Measurements from ENCODE around the gene GPR62.

The GPR62 gene

GRCh38 chr3:51999846-52000245 is 44.7 kb downstream of the GPR62 start:
- DNase-seq (ENCODE audit: low spot score in 2 of 2) (no peak), ATAC-seq (replicated peaks; ENCODE audit: extremely low read depth, poor library complexity, severe bottlenecking) (no peak)
- Mint-ChIP-seq H3K27me3 (no peaks in the 10 kb centered on the region), H3K9me3 (no peaks in the 10 kb centered on the region), H3K4me3 (no peak overlapping the region), H3K4me1 (peaks cover 19% of the 10 kb centered on the region), H3K27ac (ENCODE audit: low read depth) (no peak overlapping the region), H3K36me3 (ENCODE audit: insufficient read depth) (peaks cover 4% of the 10 kb centered on the region)

GRCh38 chr3:52001443-52001974 is 46.3 kb downstream of the GPR62 start:
- Mint-ChIP-seq H3K27me3 (no peaks in the 10 kb centered on the region), H3K9me3 (no peaks in the 10 kb centered on the region), H3K4me1 (peaks cover 9% of the 10 kb centered on the region), H3K36me3 (ENCODE audit: insufficient read depth) (no peaks in the 10 kb centered on the region), H3K4me3 (no peak overlapping the region), H3K27ac (ENCODE audit: low read depth) (no peak overlapping the region)
- ATAC-seq (replicated peaks; ENCODE audit: extremely low read depth, poor library complexity, severe bottlenecking) = peak; percentile 98
- DNase-seq (ENCODE audit: low spot score in 2 of 2) = peak; percentile 81 to 86

- no peaks in the 10 kb centered on the region for H3K9me3 Mint-ChIP-seq
- no peak overlapping the region for H3K4me3 Mint-ChIP-seq
- ATAC-seq (replicated peaks; ENCODE audit: extremely low read depth, poor library complexity, severe bottlenecking) (no peak), DNase-seq (ENCODE audit: low spot score in 2 of 2) (no peak)
- no peaks in the 10 kb centered on the region for H3K27me3 Mint-ChIP-seq
- peaks cover 9% of the 10 kb centered on the region for H3K4me1 Mint-ChIP-seq
- no peaks in the 10 kb centered on the region for H3K36me3 Mint-ChIP-seq (ENCODE audit: insufficient read depth)
- no peak overlapping the region for H3K27ac Mint-ChIP-seq (ENCODE audit: low read depth)
Measured at GRCh38 chr3:52002748-52003147, 47.6 kb downstream of the GPR62 start.

GRCh38 chr3:52004163-52004787 is 49.1 kb downstream of the GPR62 start:
- H3K9me3 Mint-ChIP-seq = no peaks in the 10 kb centered on the region
- no peak overlapping the region for H3K4me3 Mint-ChIP-seq
- DNase-seq (ENCODE audit: low spot score in 2 of 2) = no peak
- no peaks in the 10 kb centered on the region for H3K36me3 Mint-ChIP-seq (ENCODE audit: insufficient read depth)
- H3K4me1 Mint-ChIP-seq = peaks cover 9% of the 10 kb centered on the region
- H3K27ac Mint-ChIP-seq (ENCODE audit: low read depth) = no peak overlapping the region
- ATAC-seq (replicated peaks; ENCODE audit: extremely low read depth, poor library complexity, severe bottlenecking) = no peak
- H3K27me3 Mint-ChIP-seq = no peaks in the 10 kb centered on the region

- H3K27me3 Mint-ChIP-seq = no peaks in the 10 kb centered on the region
- H3K36me3 Mint-ChIP-seq (ENCODE audit: insufficient read depth) = no peaks in the 10 kb centered on the region
- DNase-seq (ENCODE audit: low spot score in 2 of 2) (no peak), ATAC-seq (replicated peaks; ENCODE audit: extremely low read depth, poor library complexity, severe bottlenecking) (no peak)
- H3K4me3 Mint-ChIP-seq = no peak overlapping the region
- no peaks in the 10 kb centered on the region for H3K9me3 Mint-ChIP-seq
- peaks cover 9% of the 10 kb centered on the region for H3K4me1 Mint-ChIP-seq
- peak overlapping the region; percentile 20 for H3K27ac Mint-ChIP-seq (ENCODE audit: low read depth)
Measured at GRCh38 chr3:52004906-52005395, 49.8 kb downstream of the GPR62 start.

- Mint-ChIP-seq H3K4me3 (no peak overlapping the region), H3K4me1 (peaks cover 9% of the 10 kb centered on the region), H3K9me3 (no peaks in the 10 kb centered on the region), H3K27me3 (no peaks in the 10 kb centered on the region), H3K27ac (ENCODE audit: low read depth) (peak overlapping the region; percentile 20), H3K36me3 (ENCODE audit: insufficient read depth) (no peaks in the 10 kb centered on the region)
- no peak for DNase-seq (ENCODE audit: low spot score in 2 of 2)
- ATAC-seq (replicated peaks; ENCODE audit: extremely low read depth, poor library complexity, severe bottlenecking) = no peak
Measured at GRCh38 chr3:52005571-52005986, 50.4 kb downstream of the GPR62 start.

GRCh38 chr3:52006017-52006819 is 51.0 kb downstream of the GPR62 start:
- Mint-ChIP-seq H3K27me3 (no peaks in the 10 kb centered on the region), H3K36me3 (ENCODE audit: insufficient read depth) (no peaks in the 10 kb centered on the region), H3K4me1 (peaks cover 9% of the 10 kb centered on the region), H3K27ac (ENCODE audit: low read depth) (no peak overlapping the region), H3K4me3 (no peak overlapping the region), H3K9me3 (no peaks in the 10 kb centered on the region)
- ATAC-seq (replicated peaks; ENCODE audit: extremely low read depth, poor library complexity, severe bottlenecking) (no peak), DNase-seq (ENCODE audit: low spot score in 2 of 2) (no peak)

GRCh38 chr3:52006820-52007133 is 51.6 kb downstream of the GPR62 start:
- no peaks in the 10 kb centered on the region for H3K36me3 Mint-ChIP-seq (ENCODE audit: insufficient read depth)
- no peak overlapping the region for H3K27ac Mint-ChIP-seq (ENCODE audit: low read depth)
- no peak overlapping the region for H3K4me3 Mint-ChIP-seq
- H3K4me1 Mint-ChIP-seq = peaks cover 3% of the 10 kb centered on the region
- no peaks in the 10 kb centered on the region for H3K9me3 Mint-ChIP-seq
- ATAC-seq (replicated peaks; ENCODE audit: extremely low read depth, poor library complexity, severe bottlenecking) (no peak), DNase-seq (ENCODE audit: low spot score in 2 of 2) (no peak)
- no peaks in the 10 kb centered on the region for H3K27me3 Mint-ChIP-seq

Data from central memory CD8-positive, alpha-beta T cell (primary cell).